ENCODE results near the gene TUBB6. TPM values are rescaled to one million over a fixed set of nuclear protein-coding genes. Genes with fewer than 3 reads are reported as not detected.

The TUBB6 gene
- total and polyA plus RNA-seq, 2 of the 8 experiments (the other 6 are each of a cell fraction or from before 2014, with no cell fraction given): 126 to 223 TPM

- no peak for TF ChIP-seq SAP30 (IDR thresholded peaks at IDR 0.05; ENCODE audit: insufficient read depth, insufficient replicate concordance, low read length)
- no peak for TF ChIP-seq GTF2F1 (IDR thresholded peaks at IDR 0.05; ENCODE audit: borderline replicate concordance, low read depth, low read length)
These were observed 12.0 kb upstream of the TUBB6 start (continued) for GRCh38 chr18:12296087-12296403.

Data from H1 (cell line).